SK-N-SH (cell line): Measurements from ENCODE around the gene PDE10A. TPM values are rescaled to one million over a fixed set of nuclear protein-coding genes. Genes with fewer than 3 reads are reported as not detected.
"Not testable (repeated sequence)": the region's sequence is repeated elsewhere in the genome, so short reads cannot be mapped to it uniquely, and the experiment has no call there.

Experiments used
- CTCF ChIA-PET: fragments of 300-600, 350-600 bp; formaldehyde crosslinking; extraction: SDS; loops from one replicate; lab custom pipeline; 2021; lab: Yijun Ruan, JAX
- POLR2A ChIA-PET: fragments of 350-600 bp; sonication (Branson Sonifier 250); formaldehyde crosslinking; extraction: SDS; loops from one replicate; lab custom pipeline; 2020; ENCODE audit warnings: antibody characterized with exemption, inconsistent platforms; lab: Yijun Ruan, JAX
- DNase-seq: peaks from one replicate; pipeline ENCODE4 v3.0.0; 2012
- H2AFZ ChIP-seq: fragments of 200-600 bp; sonication (generic); 2 replicates; pipeline ENCODE4 v1.8.1; 2016; ENCODE audit warnings: antibody characterized with exemption, mild to moderate bottlenecking, low read depth
- H3F3A ChIP-seq: fragments of 200-600 bp; sonication (generic); replicated peaks from 2 replicates; pipeline ENCODE3; 2016; ENCODE audit warnings: antibody characterized with exemption, mild to moderate bottlenecking; ENCODE audit not compliant: insufficient read depth
- H3K27ac ChIP-seq, 2 experiments: fragments of 200-500 bp in 1 of 2; fragments of 200-600 bp in 1 of 2; sonication (Bioruptor generic) in 1 of 2; sonication (generic), shearing (Covaris generic) in 1 of 2; 2 replicates each; pipeline versions ENCODE4 v1.5.1 to v1.6.1; 2014 to 2016; ENCODE audit warnings: low read depth in 2 of 2, inconsistent platforms in 1 of 2, low read length in 1 of 2, mild to moderate bottlenecking in 1 of 2, mixed read lengths in 1 of 2
- H3K27me3 ChIP-seq: fragments of 200-600 bp; sonication (generic), shearing (Covaris generic); 2 replicates; pipeline ENCODE4 v1.6.1; 2016; ENCODE audit warnings: mixed run types; ENCODE audit not compliant: insufficient read depth
- H3K36me3 ChIP-seq, 2 experiments: fragments of 200-500 bp in 1 of 2; fragments of 200-600 bp in 1 of 2; sonication (Bioruptor generic) in 1 of 2; sonication (generic) in 1 of 2; replicated peaks in 1 of 2; 2 replicates each; pipeline versions ENCODE3 to v1.5.1; 2014 to 2016; ENCODE audit warnings: low read length in 1 of 2, mild to moderate bottlenecking in 1 of 2; ENCODE audit not compliant: insufficient read depth in 2 of 2, control insufficient read depth in 1 of 2
- H3K4me1 ChIP-seq, 2 experiments: fragments of 200-500 bp in 1 of 2; fragments of 200-600 bp in 1 of 2; sonication (Bioruptor generic) in 1 of 2; sonication (generic), shearing (Covaris generic) in 1 of 2; 2 replicates each; pipeline versions ENCODE4 v1.5.1 to v1.6.1; 2014 to 2016; ENCODE audit warnings: low read depth in 1 of 2, low read length in 1 of 2, mixed run types in 1 of 2; ENCODE audit not compliant: insufficient read depth in 2 of 2, control insufficient read depth in 1 of 2
- H3K4me2 ChIP-seq: fragments of 200-600 bp; sonication (generic), shearing (Covaris generic); 2 replicates; pipeline ENCODE4 v1.6.1; 2017; ENCODE audit warnings: mixed run types
- H3K4me3 ChIP-seq, 2 experiments: fragments of 200-500 bp in 1 of 2; fragments of 200-600 bp in 1 of 2; sonication (Bioruptor generic) in 1 of 2; sonication (generic), shearing (Covaris generic) in 1 of 2; 2 replicates each; pipeline versions ENCODE4 v1.5.1 to v1.8.1; 2014 to 2016; ENCODE audit warnings: low read depth in 2 of 2, inconsistent platforms in 1 of 2, low read length in 1 of 2, mild to moderate bottlenecking in 1 of 2, mixed read lengths in 1 of 2, moderate library complexity in 1 of 2
- H3K79me2 ChIP-seq: fragments of 200-600 bp; sonication (generic); 2 replicates; pipeline ENCODE4 v1.8.1; 2017; ENCODE audit warnings: mild to moderate bottlenecking; ENCODE audit not compliant: insufficient read depth
- H3K9ac ChIP-seq: fragments of 200-600 bp; sonication (generic); 2 replicates; pipeline ENCODE4 v1.6.1; 2017; ENCODE audit warnings: mixed run types
- H3K9me2 ChIP-seq: fragments of 200-600 bp; sonication (generic); 2 replicates; pipeline ENCODE4 v1.6.1; 2017; ENCODE audit warnings: mixed run types
- H3K9me3 ChIP-seq: fragments of 200-600 bp; sonication (generic); 2 replicates; pipeline ENCODE4 v1.6.1; 2017; ENCODE audit warnings: mixed run types, mild to moderate bottlenecking, moderate library complexity
- H4K20me1 ChIP-seq: fragments of 200-600 bp; sonication (generic); 2 replicates; pipeline ENCODE4 v1.6.1; 2017; ENCODE audit warnings: mild to moderate bottlenecking, mixed run types; ENCODE audit not compliant: insufficient read depth
- CHD2 ChIP-seq: fragments of 150-350 bp; IDR thresholded peaks from 2 replicates; pipeline ENCODE4 v1.6.1; 2018; ENCODE audit warnings: low read length; ENCODE audit not compliant: partially characterized antibody
- IRF3 ChIP-seq: fragments of 150-350 bp; IDR thresholded peaks from 2 replicates; pipeline ENCODE4 v1.6.1; 2016; ENCODE audit warnings: mild to moderate bottlenecking, low read depth, low read length
- NRF1 ChIP-seq: IDR thresholded peaks from 2 replicates; pipeline ENCODE4 v1.6.1; 2012; ENCODE audit warnings: low read depth, mild to moderate bottlenecking, low read length
- TEAD4 ChIP-seq: IDR thresholded peaks from 2 replicates; pipeline ENCODE4 v1.4.0; 2012; ENCODE audit warnings: mild to moderate bottlenecking, borderline replicate concordance; ENCODE audit not compliant: insufficient read depth
- USF1 ChIP-seq: IDR thresholded peaks from 2 replicates; pipeline ENCODE4 v1.4.0; 2012; ENCODE audit warnings: low read depth, borderline replicate concordance
- WGBS: methylation state at CpG from one replicate; pipeline ENCODE4 v1.1.6; 2017; ENCODE audit warnings: low lambda C conversion rate; 5-methylcytosine and 5-hydroxymethylcytosine counted together
- polyA plus RNA-seq, 3 experiments: library from polyadenylated mRNA; depleted of rRNA; stranded (reverse); fragments of >200 nt; gene quantifications; 2 replicates each; pipeline ENCODE4 v1.2.3, GENCODE V29; 2012
- TF ChIP-seq, protein P1 (sequence below): fragments of 150-350 bp; IDR thresholded peaks from 2 replicates; pipeline ENCODE4 v1.6.1; 2017; ENCODE audit warnings: antibody characterized with exemption, low read length, low read depth, borderline replicate concordance
- TF ChIP-seq, protein P2 (sequence below): IDR thresholded peaks from 2 replicates; pipeline ENCODE4 v1.4.0; 2012; ENCODE audit warnings: low read depth

The PDE10A gene
- polyA plus RNA-seq, 1 of the 3 experiments (the other 2 are of a cell fraction) = 0.43 TPM

- TF ChIP-seq IRF3 = no peak
These were observed 194.5 kb downstream of the PDE10A start (continued) for GRCh38 chr6:165468340-165469235.

- H3K4me2 ChIP-seq, H3K9me3 ChIP-seq, H3K4me3 ChIP-seq, H3K9me2 ChIP-seq, H3F3A ChIP-seq, H4K20me1 ChIP-seq, POLR2A ChIA-PET, H3K9ac ChIP-seq, H3K27me3 ChIP-seq, H2AFZ ChIP-seq, H3K27ac ChIP-seq, H3K79me2 ChIP-seq, H3K36me3 ChIP-seq, H3K4me1 ChIP-seq, DNase-seq: not testable (repeated sequence)
- 83% methylated on average over 4 of the region's 6 CpGs for WGBS
- CTCF ChIA-PET = interaction anchor here (0.8 to 1.7 kb wide), 2 partner anchors 23 to 467 kb away, joined by 3 to 7 read pairs; no protein-coding TSS in a partner anchor
These were observed 199.5 kb downstream of the PDE10A start for GRCh38 chr6:165463499-165463898.

- H3K79me2 ChIP-seq, H2AFZ ChIP-seq, H3K9me2 ChIP-seq, H3K9me3 ChIP-seq, H4K20me1 ChIP-seq, H3K27ac ChIP-seq, POLR2A ChIA-PET, DNase-seq, H3F3A ChIP-seq, H3K27me3 ChIP-seq, H3K4me2 ChIP-seq, H3K4me3 ChIP-seq, H3K4me1 ChIP-seq, H3K36me3 ChIP-seq, H3K9ac ChIP-seq: not testable (repeated sequence)
- CTCF ChIA-PET = interaction anchor here (1.2 to 1.8 kb wide), 3 partner anchors 20 to 25 kb away, joined by 3 to 7 read pairs (median 6); no protein-coding TSS in a partner anchor
- 43% methylated on average over 12 of the region's 12 CpGs for WGBS
These were observed 203.3 kb downstream of the PDE10A start for GRCh38 chr6:165459605-165460301.

DNA sequence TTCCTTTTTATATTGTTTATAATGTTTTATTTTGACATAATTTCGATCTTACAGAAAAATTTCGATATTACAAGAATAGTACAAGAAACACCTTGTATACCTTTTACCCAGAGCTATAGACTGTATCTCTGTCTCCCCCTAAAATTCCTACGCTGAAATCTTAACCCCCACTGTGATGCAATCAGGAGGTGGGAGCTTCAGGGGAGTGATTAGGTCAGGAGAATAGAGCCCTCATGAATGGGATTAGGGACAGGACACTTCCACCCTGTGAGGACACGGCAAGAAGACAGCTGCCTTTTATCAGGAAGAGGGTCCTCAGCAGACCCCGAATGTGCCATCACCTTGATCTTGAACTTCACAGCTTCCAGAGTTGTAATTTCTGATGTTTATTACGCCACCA is 204.9 kb downstream of the PDE10A start:
- H3K36me3 ChIP-seq = no peaks in the 10 kb centered on the region
- no peak overlapping the region for H2AFZ ChIP-seq
- H3K27me3 ChIP-seq = no peaks in the 10 kb centered on the region
- no peaks in the 10 kb centered on the region for H3F3A ChIP-seq
- no peaks in the 10 kb centered on the region for H3K79me2 ChIP-seq
- H3K9ac ChIP-seq = no peak overlapping the region
- no peaks in the 10 kb centered on the region for H3K4me1 ChIP-seq
- ChIA-PET POLR2A (no interaction called here), CTCF (interaction anchor here (4.0 kb wide), 1 partner anchor 18 kb away, joined by 28 read pairs; no protein-coding TSS in a partner anchor)
- no peak overlapping the region for H3K4me3 ChIP-seq
- no peaks in the 10 kb centered on the region for H3K9me3 ChIP-seq
- WGBS = 37% methylated on average over 5 of the region's 6 CpGs
- DNase-seq = no peak
- H3K4me2 ChIP-seq = no peak overlapping the region
- H3K27ac ChIP-seq = no peak overlapping the region
- H3K9me2 ChIP-seq = no peaks in the 10 kb centered on the region
- TF ChIP-seq CHD2 = no peak
- TF ChIP-seq, protein P1, sequence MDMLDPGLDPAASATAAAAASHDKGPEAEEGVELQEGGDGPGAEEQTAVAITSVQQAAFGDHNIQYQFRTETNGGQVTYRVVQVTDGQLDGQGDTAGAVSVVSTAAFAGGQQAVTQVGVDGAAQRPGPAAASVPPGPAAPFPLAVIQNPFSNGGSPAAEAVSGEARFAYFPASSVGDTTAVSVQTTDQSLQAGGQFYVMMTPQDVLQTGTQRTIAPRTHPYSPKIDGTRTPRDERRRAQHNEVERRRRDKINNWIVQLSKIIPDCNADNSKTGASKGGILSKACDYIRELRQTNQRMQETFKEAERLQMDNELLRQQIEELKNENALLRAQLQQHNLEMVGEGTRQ = no peak
- no peak for TF ChIP-seq USF1
- TF ChIP-seq NRF1 = no peak
- no peak for TF ChIP-seq TEAD4
- TF ChIP-seq IRF3 = no peak
- TF ChIP-seq, protein P2, sequence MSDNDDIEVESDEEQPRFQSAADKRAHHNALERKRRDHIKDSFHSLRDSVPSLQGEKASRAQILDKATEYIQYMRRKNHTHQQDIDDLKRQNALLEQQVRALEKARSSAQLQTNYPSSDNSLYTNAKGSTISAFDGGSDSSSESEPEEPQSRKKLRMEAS = no peak
- no peaks in the 10 kb centered on the region for H4K20me1 ChIP-seq
